CD4-positive, alpha-beta T cell (primary cell): Measurements from ENCODE around the gene KANK2. TPM values are rescaled to one million over a fixed set of nuclear protein-coding genes. Genes with fewer than 3 reads are reported as not detected.

ENCODE experiments used
- ATAC-seq: fragments of 200-7000 bp; cut with Tn5 transposase; one replicate; pipeline ENCODE4 v1.10.0; 2022; ENCODE audit warnings: mild to moderate bottlenecking; ENCODE audit not compliant: poor library complexity
- CTCF ChIA-PET: fragments of 350-600 bp; sonication (Branson Sonifier 250); formaldehyde crosslinking; loops from one replicate; lab custom pipeline; 2021; ENCODE audit warnings: antibody characterized with exemption, inconsistent platforms; lab: Charles Lee
- POLR2A ChIA-PET: fragments of 350-600 bp; sonication (Branson Sonifier 250); formaldehyde crosslinking; loops from one replicate; lab custom pipeline; 2021; ENCODE audit warnings: antibody characterized with exemption, inconsistent platforms; lab: Charles Lee
- DNase-seq, 14 experiments: peaks; one replicate each; pipeline ENCODE4 v3.0.0-alpha.2; 2013 to 2020; ENCODE audit warnings: mixed read lengths in 2 of 14
- H3K27ac ChIP-seq, 2 donors: one replicate each; pipeline versions ENCODE4 v1.5.1 to v1.7.0; 2013; ENCODE audit warnings: low read length in 2 of 2, low read depth in 1 of 2, mild to moderate bottlenecking in 1 of 2
- H3K27me3 ChIP-seq, 2 experiments: 1 replicate in 1 of 2; 2 replicates in 1 of 2; pipeline versions ENCODE4 v1.6.1 to v1.7.0; 2013; ENCODE audit warnings: low read length in 2 of 2, control low read depth in 1 of 2, mild to moderate bottlenecking in 1 of 2, moderate library complexity in 1 of 2; ENCODE audit not compliant: insufficient read depth in 2 of 2, control insufficient read depth in 1 of 2
- H3K36me3 ChIP-seq: one replicate; pipeline ENCODE4 v1.6.1; 2013; ENCODE audit warnings: low read length, control low read depth; ENCODE audit not compliant: insufficient read depth
- H3K4me1 ChIP-seq: one replicate; pipeline ENCODE4 v1.6.1; 2013; ENCODE audit warnings: low read length, control low read depth; ENCODE audit not compliant: insufficient read depth
- H3K4me3 ChIP-seq: one replicate; pipeline ENCODE4 v1.5.1; 2013; ENCODE audit warnings: mild to moderate bottlenecking, low read length, moderate library complexity
- H3K9me3 ChIP-seq, 2 experiments: 1 replicate in 1 of 2; 2 replicates in 1 of 2; pipeline versions ENCODE4 v1.6.1 to v1.7.0; 2013; ENCODE audit warnings: low read length in 2 of 2, mild to moderate bottlenecking in 2 of 2, control low read depth in 1 of 2, moderate library complexity in 1 of 2; ENCODE audit not compliant: control insufficient read depth in 1 of 2, insufficient read depth in 1 of 2
- H3K27ac Mint-ChIP-seq: one replicate; pipeline ENCODE4 v1.8.0; 2020; ENCODE audit warnings: mixed read lengths
- H3K27me3 Mint-ChIP-seq: one replicate; pipeline ENCODE4 v1.8.0; 2021; ENCODE audit warnings: mixed read lengths
- H3K36me3 Mint-ChIP-seq: one replicate; pipeline ENCODE4 v1.8.0; 2021; ENCODE audit warnings: low read depth, mixed read lengths
- H3K4me1 Mint-ChIP-seq: one replicate; pipeline ENCODE4 v1.8.0; 2021; ENCODE audit warnings: low read depth, mixed read lengths
- H3K4me3 Mint-ChIP-seq: one replicate; pipeline ENCODE4 v1.8.0; 2020; ENCODE audit warnings: mild to moderate bottlenecking, mixed read lengths
- H3K9me3 Mint-ChIP-seq: one replicate; pipeline ENCODE4 v1.8.0; 2020; ENCODE audit warnings: mixed read lengths
- intact Hi-C, 2 experiments: fragments of 100-400 bp; cut with DNase I in 1 of 2; cut with micrococcal nuclease in 1 of 2; formaldehyde crosslinking; loops; one replicate each; pipeline versions ENCODE4 v1.15.1 to v1.9.0; 2023 to 2025; cut with DNase I, micrococcal nuclease
- total RNA-seq, 174 experiments: library from RNA in 2 of 174; stranded (reverse) in 2 of 174; gene quantifications; one replicate each; pipeline ENCODE4 v1.2.3 and lab custom pipeline; 2021 to 2026
- TF ChIP-seq, protein P1 (sequence below): fragments of 200-600 bp; IDR thresholded peaks from one replicate; pipeline ENCODE4 v1.8.0; 2022; ENCODE audit warnings: antibody characterized with exemption, mild to moderate bottlenecking

KANK2 gene
- total RNA-seq, 2 experiments from 2014 or later, result not detected

- Histone ChIP-seq H3K27ac (no peak overlapping the region), H3K4me3 (no peak overlapping the region), H3K27me3 (no peaks in the 10 kb centered on the region), H3K36me3 (no peaks in the 10 kb centered on the region), H3K4me1 (peaks cover 13% of the 10 kb centered on the region), H3K9me3 (no peaks in the 10 kb centered on the region)
- Mint-ChIP-seq H3K36me3 (peaks cover 4% of the 10 kb centered on the region), H3K9me3 (no peaks in the 10 kb centered on the region), H3K27me3 (no peaks in the 10 kb centered on the region), H3K4me3 (no peak overlapping the region), H3K4me1 (peaks cover 14% of the 10 kb centered on the region), H3K27ac (no peak overlapping the region)
- CTCF ChIA-PET, result interaction anchor here (0.6 kb wide), 2 partner anchors 9 to 1803 kb away, joined by 3 to 5 read pairs; no protein-coding TSS in a partner anchor
- ATAC-seq, result no peak
- TF ChIP-seq, protein P1, sequence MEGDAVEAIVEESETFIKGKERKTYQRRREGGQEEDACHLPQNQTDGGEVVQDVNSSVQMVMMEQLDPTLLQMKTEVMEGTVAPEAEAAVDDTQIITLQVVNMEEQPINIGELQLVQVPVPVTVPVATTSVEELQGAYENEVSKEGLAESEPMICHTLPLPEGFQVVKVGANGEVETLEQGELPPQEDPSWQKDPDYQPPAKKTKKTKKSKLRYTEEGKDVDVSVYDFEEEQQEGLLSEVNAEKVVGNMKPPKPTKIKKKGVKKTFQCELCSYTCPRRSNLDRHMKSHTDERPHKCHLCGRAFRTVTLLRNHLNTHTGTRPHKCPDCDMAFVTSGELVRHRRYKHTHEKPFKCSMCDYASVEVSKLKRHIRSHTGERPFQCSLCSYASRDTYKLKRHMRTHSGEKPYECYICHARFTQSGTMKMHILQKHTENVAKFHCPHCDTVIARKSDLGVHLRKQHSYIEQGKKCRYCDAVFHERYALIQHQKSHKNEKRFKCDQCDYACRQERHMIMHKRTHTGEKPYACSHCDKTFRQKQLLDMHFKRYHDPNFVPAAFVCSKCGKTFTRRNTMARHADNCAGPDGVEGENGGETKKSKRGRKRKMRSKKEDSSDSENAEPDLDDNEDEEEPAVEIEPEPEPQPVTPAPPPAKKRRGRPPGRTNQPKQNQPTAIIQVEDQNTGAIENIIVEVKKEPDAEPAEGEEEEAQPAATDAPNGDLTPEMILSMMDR, result no peak
- no peak for DNase-seq
- POLR2A ChIA-PET, result no interaction called here
- intact Hi-C loops, result no loop called here
Measured at GRCh38 chr19:11151181-11151580, 46.2 kb downstream of the KANK2 start.

- H3K27ac Mint-ChIP-seq, result no peak overlapping the region
- no peaks in the 10 kb centered on the region for H3K9me3 Mint-ChIP-seq
Measured at GRCh38 chr19:11148001-11148400, 49.3 kb downstream of the KANK2 start.

GRCh38 chr19:11145536-11145924 lies 51.8 kb downstream of the KANK2 start:
- H3K4me3 ChIP-seq, result no peak overlapping the region
- no peaks in the 10 kb centered on the region for H3K9me3 Mint-ChIP-seq
- ATAC-seq (no peak), DNase-seq (no peak)
- H3K27me3 ChIP-seq, result no peaks in the 10 kb centered on the region
- no peak overlapping the region for H3K4me3 Mint-ChIP-seq
- no peaks in the 10 kb centered on the region for H3K36me3 ChIP-seq
- ChIA-PET POLR2A (no interaction called here), CTCF (no interaction called here)
- peaks cover 11% of the 10 kb centered on the region for H3K4me1 ChIP-seq
- H3K27ac ChIP-seq, result no peak overlapping the region
- TF ChIP-seq, protein P1, result no peak
- H3K27me3 Mint-ChIP-seq, result no peaks in the 10 kb centered on the region
- intact Hi-C loops, result no loop called here
- H3K9me3 ChIP-seq, result peaks cover 0 to 4% of the 10 kb centered on the region in 2 experiments
- H3K4me1 Mint-ChIP-seq, result no peaks in the 10 kb centered on the region
- H3K36me3 Mint-ChIP-seq, result no peaks in the 10 kb centered on the region
- H3K27ac Mint-ChIP-seq, result no peak overlapping the region

More at GRCh38 chr19:11148001-11148400, 49.3 kb downstream of the KANK2 start:
- no peak for ATAC-seq
- Histone ChIP-seq H3K9me3 (peaks cover 0 to 4% of the 10 kb centered on the region in 2 experiments), H3K27me3 (no peaks in the 10 kb centered on the region), H3K36me3 (no peaks in the 10 kb centered on the region), H3K4me1 (peaks cover 5% of the 10 kb centered on the region), H3K27ac (no peak overlapping the region), H3K4me3 (no peak overlapping the region)
- ChIA-PET POLR2A (no interaction called here), CTCF (no interaction called here)
- DNase-seq, result no peak
- intact Hi-C loops, result loop anchor here in 1 of 2 experiments (1.0 kb wide), 1 partner anchor 18 kb away; no protein-coding TSS in a partner anchor
- Mint-ChIP-seq H3K36me3 (no peaks in the 10 kb centered on the region), H3K4me1 (no peaks in the 10 kb centered on the region), H3K27me3 (no peaks in the 10 kb centered on the region), H3K4me3 (no peak overlapping the region)
- TF ChIP-seq, protein P1, result no peak
